ENCODE data around the gene UBR2. TPM values are rescaled to one million over a fixed set of nuclear protein-coding genes. Genes with fewer than 3 reads are reported as not detected.
A peak's percentile ranks its signal among the peaks of the same experiment; 100 is the strongest.

Gene UBR2
- total and polyA plus RNA-seq, 2 of the 13 experiments (the other 11 are each of a cell fraction or from before 2014, with no cell fraction given), result 17.6 to 29.3 TPM

- TF ChIP-seq HNRNPLL (IDR thresholded peaks at IDR 0.05; ENCODE audit: low read depth, low read length, poor library complexity, severe bottlenecking) (no peak), SALL1 (CRISPR knock-in tag; IDR thresholded peaks at IDR 0.05) (no peak), ZNF646 (CRISPR knock-in tag; IDR thresholded peaks at IDR 0.05) (no peak), AKAP8 (CRISPR knock-in tag; IDR thresholded peaks at IDR 0.05) (no peak), MXD4 (CRISPR knock-in tag; IDR thresholded peaks at IDR 0.05) (no peak), ZNF564 (CRISPR knock-in tag; IDR thresholded peaks at IDR 0.05) (no peak), ZFP91 (CRISPR knock-in tag; IDR thresholded peaks at IDR 0.05; ENCODE audit: borderline replicate concordance) (peak; percentile 93), ZFX (CRISPR knock-in tag; IDR thresholded peaks at IDR 0.05; ENCODE audit: low read depth) (peak; percentile 30; the same call in 1 of the 2 replicates), ZNF557 (CRISPR knock-in tag; IDR thresholded peaks at IDR 0.05) (no peak), ZNF230 (CRISPR knock-in tag; IDR thresholded peaks at IDR 0.05) (0 out of 2 replicates have a peak, but pooled peaks have one; percentile 37), ZNF687 (CRISPR knock-in tag; IDR thresholded peaks at IDR 0.05) (peak; percentile 54), DR1 (CRISPR knock-in tag; IDR thresholded peaks at IDR 0.05) (no peak), ZNF441 (CRISPR knock-in tag; IDR thresholded peaks at IDR 0.05; ENCODE audit: borderline replicate concordance) (no peak), ZNF772 (CRISPR knock-in tag; IDR thresholded peaks at IDR 0.05) (no peak), NBN (conservative IDR thresholded peaks at IDR 0.05) (no peak)
Observed at GRCh38 chr6:42704251-42704936, 140.6 kb downstream of the UBR2 start (continued).
